ENCODE measurements around the gene BOLA3.
A peak's percentile ranks its signal among the peaks of the same experiment; 100 is the strongest.
"Not testable (repeated sequence)": the region's sequence is repeated elsewhere in the genome, so short reads cannot be mapped to it uniquely, and the experiment has no call there.

Gene BOLA3

DNA sequence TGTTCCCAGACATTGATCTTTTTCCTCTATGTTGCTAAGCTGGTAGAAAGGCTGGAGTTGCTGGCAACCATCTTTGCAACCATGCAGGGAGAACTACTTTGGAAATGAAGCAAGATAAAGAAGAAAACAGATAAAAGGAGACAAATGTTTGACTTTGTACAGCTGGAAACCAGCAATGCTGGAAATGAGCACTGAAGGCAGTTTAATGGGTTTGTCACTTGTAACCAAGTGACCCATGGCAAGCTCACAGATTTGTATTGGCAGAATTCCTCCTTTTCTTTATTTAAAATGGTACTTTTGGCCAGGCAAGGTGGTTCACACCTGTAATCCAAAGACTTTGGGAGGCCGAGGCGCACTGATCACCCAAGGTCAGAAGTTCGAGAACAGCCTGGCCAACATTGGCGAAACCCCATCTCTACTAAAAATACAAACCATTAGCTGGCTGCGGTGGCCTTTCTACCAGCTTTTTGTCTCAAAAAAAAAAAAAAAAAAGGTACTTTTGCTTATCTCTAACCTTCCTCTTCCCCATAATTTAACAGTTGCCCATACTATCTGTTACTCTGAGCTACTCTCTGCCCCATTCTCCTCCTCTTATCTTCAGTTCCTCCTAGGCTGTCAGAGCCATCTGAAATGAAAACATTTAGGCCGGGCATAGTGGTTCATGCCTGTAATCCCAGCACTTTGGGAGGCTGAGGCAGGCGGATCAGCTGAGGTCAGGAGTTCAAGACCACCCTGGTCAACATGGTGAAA lies 2.0 kb upstream of the BOLA3 start:
- H3K27ac ChIP-seq = no peak overlapping the region
- DNase-seq (ENCODE audit: low read depth, low spot score) = no peak

DNA sequence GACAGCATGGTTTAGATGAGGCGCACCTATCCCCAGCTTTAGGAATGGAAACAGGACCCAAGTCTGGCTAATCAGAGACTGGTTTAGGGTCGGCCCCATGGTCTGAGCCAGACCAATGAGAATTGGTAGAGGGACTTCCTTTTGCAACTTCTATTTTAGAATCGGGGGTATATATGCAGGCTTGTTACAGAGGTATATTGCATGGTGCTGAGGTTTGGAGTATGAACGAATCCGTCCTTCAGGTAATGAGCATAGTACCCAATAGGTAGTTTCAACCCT lies 1.5 kb upstream of the BOLA3 start:
- no peak for DNase-seq (ENCODE audit: low read depth, low spot score)
- H3K27ac ChIP-seq = no peak overlapping the region

- DNase-seq (ENCODE audit: low read depth, low spot score) = no peak
- peak overlapping the region; percentile 31 for H3K27ac ChIP-seq
These were observed 940 bp upstream of the BOLA3 start for GRCh38 chr2:74148457-74149246.

- no peak for DNase-seq (ENCODE audit: low read depth, low spot score)
- H3K27ac ChIP-seq = peak overlapping the region; percentile 31
These were observed 584 bp downstream of the BOLA3 start for GRCh38 chr2:74146929-74147726.

- H3K27ac ChIP-seq = no peak overlapping the region
- no peak for DNase-seq (ENCODE audit: low read depth, low spot score)
These were observed 5.4 kb downstream of the BOLA3 start for GRCh38 chr2:74142340-74142739.

DNA sequence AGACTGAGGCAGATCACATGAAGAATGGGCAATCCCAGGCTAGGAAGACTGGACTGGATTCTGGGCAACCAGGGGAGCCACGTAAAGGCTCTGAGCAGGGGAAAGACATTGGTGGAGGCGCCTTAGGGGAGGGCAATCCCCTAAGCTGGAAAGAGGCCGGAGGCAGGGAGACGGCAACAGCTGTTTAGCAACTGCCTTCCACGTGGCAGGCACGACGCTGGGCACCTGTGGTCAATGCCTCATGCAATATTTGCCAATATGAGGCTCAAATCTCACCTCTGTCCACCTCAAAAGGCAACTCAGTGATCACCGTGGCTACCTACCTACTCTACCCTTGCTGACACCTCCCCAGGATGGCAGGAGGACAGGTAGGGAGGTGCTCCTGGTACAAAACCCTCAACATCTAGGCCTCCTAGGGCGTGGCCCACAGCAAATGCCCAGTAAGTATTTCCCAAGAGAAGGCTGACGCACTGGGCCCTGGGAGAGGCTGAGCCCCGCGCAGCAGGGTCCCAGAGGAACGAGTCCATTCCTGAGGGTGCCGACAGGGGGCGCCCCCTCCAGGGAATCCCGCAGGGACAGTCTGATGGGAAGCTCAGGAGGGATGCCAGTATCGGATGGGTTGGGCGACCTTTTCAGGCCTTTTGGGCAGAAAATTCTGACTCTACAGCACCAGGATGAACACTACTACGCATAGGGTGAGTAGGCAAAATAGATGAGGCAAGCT lies 8.9 kb downstream of the BOLA3 start:
- no peak overlapping the region for H3K27ac ChIP-seq
- DNase-seq (ENCODE audit: low read depth, low spot score) = no peak

GRCh38 chr2:74137651-74138599 lies 9.8 kb downstream of the BOLA3 start:
- no peak for DNase-seq (ENCODE audit: low read depth, low spot score)
- no peak overlapping the region for H3K27ac ChIP-seq

DNA sequence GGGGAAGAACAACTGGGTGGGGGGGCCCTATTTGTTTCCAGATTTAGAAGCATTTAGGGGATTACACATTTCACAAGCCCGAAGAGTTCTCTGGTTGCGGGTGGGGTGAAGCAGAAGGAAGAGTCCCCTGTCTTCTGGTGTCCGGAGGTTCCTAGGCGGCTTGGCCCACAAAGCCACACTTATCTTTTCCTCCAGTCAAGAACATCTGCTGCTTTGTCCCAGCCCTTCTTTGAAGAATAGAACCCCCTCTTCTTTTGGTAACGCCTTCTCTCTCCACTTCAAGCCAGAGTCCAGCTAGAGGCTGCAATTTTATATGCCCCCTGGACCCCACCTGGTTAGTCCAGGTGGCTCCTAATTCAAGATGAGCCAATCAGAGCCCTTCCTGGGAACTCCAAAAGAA lies 15.8 kb downstream of the BOLA3 start:
- no peak for DNase-seq (ENCODE audit: low read depth, low spot score)
- H3K27ac ChIP-seq = no peak overlapping the region

DNA sequence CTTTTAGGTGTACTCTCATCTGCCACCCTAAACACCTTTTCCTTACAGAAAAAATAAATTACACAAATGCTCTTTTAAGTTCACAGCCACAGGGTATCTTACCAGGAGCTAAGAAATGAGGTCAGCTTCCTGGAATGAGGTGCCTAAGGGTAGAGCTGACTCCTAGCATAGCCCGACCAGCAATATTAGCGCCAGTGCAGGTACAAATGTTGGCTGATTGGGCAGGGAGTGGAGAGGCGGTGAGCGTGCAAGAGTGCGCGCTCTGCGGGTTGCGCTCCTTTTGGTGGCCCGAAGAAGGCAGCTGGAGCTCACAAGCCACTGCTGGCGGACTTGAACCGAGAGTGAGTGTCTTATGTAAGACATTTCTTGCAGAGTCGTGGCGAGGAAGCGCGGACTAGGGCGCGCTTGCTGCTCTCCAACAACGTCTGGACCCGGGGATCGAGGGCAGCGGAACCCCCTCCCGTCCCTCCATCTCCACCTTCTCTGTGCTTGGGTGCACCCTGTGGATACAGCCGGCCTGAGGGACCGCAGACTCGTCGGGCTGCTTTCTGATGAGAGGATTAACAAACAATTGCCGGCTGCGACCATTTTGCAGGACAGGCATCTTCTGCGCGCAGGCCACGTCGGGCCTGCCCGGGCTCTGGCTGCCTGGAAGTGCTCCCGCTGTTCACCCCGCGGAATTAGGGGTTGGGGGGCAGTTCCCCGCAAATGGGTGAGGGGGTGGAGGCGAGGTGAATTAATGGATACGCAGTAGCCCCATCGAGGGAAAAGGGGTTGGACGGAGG lies 17.3 kb downstream of the BOLA3 start:
- no peak overlapping the region for H3K27ac ChIP-seq
- DNase-seq (ENCODE audit: low read depth, low spot score) = no peak

DNA sequence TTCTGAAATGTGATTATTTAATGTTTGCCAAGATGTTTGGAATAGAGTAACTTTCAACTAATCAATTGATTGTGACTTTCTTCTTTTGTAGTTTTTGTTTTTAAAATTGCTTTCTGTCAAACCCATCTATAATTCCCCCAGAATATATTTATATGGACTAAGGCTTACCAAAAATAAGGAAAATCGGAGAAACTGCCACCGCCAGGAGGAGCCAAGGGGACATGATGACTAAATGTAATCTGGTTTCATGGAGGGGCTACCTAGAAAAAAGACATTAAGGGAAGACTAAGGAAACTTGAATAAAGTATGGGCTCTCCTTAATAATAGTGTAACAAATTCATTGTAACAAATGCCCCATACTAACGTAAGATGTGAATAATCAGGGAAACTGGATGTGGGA lies 19.5 kb downstream of the BOLA3 start:
- no peak for DNase-seq (ENCODE audit: low read depth, low spot score)
- no peak overlapping the region for H3K27ac ChIP-seq

DNA sequence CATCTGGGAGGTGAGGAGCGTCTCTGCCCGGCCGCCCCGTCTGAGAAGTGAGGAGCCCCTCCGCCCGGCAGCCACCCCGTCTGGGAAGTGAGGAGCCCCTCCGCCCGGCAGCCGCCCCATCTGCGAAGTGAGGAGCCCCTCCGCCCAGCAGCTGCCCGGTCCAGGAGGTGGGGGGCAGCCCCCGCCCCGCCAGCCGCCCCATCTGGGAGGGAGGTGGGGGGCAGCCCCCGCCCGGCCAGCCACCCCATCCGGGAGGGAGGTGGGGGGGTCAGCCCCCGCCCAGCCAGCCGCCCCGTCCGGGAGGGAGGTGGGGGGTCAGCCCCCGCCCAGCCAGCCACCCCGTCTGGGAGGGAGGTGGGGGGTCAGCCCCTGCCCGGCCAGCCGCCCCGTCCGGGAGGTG lies 23.8 kb downstream of the BOLA3 start:
- not testable (repeated sequence) for DNase-seq (ENCODE audit: low read depth, low spot score)

DNA sequence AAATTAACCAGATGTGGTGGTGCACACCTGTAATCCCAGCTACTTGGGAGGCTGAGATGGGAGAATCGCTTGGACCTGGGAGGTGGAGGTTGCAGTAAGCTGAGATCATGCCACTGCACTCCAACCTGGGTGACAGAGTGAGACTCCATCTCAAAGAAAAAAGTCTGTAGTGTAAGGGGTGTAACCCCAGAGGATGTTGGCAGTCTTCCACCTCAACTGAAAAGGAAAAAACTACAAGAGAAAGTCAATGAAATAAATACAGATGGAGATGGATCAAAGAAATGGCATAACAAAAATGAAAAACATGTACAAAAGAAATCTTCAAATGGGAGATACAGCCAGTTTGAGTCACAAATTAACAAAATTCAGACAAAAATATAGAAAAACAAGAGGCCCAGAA lies 25.9 kb downstream of the BOLA3 start:
- not testable (repeated sequence) for H3K27ac ChIP-seq; DNase-seq (ENCODE audit: low read depth, low spot score)

More for the DNA sequence above, 23.8 kb downstream of the BOLA3 start:
- not testable (repeated sequence) for H3K27ac ChIP-seq

DNA sequence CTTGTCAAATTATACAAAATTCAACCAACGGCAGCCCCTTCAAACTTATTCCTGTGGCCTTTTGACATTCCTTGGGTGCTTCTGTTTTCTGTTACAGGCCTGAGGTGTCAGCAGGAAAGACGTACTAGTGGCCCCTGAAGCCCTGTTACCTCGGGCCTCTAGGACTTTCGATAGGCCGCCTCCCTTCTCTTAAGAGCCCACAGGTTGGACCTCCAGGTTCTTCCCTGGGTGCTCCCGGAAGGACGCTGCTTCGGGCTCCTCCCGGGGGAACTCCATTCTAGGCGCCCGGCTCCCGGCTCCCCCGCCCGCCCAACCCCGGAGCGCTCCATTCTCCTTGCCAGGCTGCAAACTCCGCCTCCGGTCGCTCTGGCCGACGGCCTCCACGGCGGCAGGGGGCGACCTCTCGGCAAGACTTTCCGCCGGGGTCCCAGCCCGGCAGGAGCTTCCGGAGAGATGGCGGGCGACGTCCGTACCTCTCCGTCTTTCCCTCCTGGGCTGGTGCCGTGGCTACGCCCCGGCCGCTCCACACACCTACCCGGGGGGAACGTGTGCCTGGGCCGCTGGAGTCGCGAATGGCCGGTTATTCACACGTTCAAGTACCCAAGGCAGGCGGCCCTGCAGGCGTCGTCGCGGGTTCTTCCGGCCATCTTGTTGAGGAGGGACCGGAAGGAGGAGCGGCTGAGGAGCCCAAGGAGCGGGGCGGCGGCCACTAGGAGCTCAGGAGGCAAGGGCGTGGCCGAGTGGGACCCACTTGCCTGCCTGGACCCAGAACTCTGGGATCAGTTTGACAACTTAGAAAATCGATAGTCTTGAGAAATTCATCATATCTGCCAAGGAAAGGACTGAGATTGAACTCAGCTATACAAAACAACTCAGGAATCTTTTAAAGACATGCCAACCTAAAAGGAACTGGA lies 27.5 kb downstream of the BOLA3 start:
- peak overlapping the region; percentile 75 for H3K27ac ChIP-seq
- DNase-seq (ENCODE audit: low read depth, low spot score) = no peak

DNA sequence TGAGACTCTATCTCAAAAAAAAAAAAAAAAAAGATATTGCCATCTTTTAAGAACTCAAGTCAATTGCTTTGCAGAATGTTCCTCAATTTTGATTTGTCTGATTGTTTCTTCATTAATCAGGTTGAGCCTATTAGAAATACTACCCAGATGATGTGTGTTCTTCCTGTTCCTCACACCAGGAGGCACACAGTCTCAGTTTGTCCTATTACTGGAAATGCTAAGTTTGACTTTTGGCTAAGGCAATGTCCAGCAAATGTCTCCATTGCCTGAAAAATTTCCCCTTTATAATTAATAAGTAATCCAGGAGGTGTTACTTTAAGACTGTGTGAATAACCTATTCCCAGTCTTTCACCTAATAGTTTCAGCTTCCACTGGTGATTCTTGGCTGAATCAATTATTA lies 28.4 kb downstream of the BOLA3 start:
- no peak for DNase-seq (ENCODE audit: low read depth, low spot score)
- no peak overlapping the region for H3K27ac ChIP-seq

- no peak for DNase-seq (ENCODE audit: low read depth, low spot score)
- no peak overlapping the region for H3K27ac ChIP-seq
These were observed 36.3 kb downstream of the BOLA3 start for GRCh38 chr2:74111380-74111779.

DNA sequence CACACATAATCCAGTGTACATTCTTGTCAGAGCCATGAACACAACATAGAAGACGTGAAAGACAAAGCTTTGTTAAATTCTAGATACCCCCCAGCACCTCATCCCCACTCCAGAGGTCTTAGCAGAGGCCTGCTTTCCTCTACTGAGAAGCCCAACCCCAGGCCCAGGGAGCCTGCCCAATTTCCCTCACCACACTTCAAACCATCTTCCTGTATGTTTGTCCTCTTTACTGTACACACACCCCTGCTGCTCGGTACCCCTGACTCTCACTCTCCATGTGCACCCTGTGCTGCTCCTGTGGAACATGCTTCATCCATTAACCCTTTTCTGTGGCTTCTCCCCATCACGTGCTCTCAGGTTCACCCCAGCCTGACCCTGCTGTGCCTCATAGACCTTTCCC lies 37.2 kb downstream of the BOLA3 start:
- DNase-seq (ENCODE audit: low read depth, low spot score) = no peak
- H3K27ac ChIP-seq = no peak overlapping the region

GRCh38 chr2:74109551-74109950 lies 38.2 kb downstream of the BOLA3 start:
- no peak for DNase-seq (ENCODE audit: low read depth, low spot score)

DNA sequence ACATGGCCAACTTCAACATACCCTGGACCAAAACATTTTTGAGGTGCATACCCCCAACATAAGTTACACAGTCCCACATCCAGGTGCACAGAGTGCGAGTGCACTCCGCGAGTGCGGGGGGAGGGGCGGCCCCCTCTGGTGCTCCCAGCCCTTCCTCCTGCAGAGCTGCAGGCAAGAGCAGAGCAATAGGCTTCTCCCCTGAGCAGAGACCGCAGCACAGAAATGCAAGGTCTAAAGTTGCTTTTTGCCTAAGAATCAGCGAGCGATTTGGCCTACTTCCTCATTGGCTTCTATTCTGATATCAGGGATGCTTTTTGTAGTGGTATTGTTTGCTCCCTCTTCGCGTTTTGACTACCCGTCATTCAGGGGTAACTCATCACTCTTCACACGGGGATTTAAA lies 40.6 kb downstream of the BOLA3 start:
- no peak for DNase-seq (ENCODE audit: low read depth, low spot score)

More at GRCh38 chr2:74109551-74109950, 38.2 kb downstream of the BOLA3 start:
- H3K27ac ChIP-seq = no peak overlapping the region

More for the DNA sequence above, 40.6 kb downstream of the BOLA3 start:
- H3K27ac ChIP-seq = no peak overlapping the region

Data from epithelial cell of prostate (primary cell).